HepG2 (cell line): ENCODE data around the gene ZNF414. TPM values are rescaled to one million over a fixed set of nuclear protein-coding genes. Genes with fewer than 3 reads are reported as not detected.
A peak's percentile ranks its signal among the peaks of the same experiment; 100 is the strongest.

ENCODE experiments used
- CHD2 ChIP-seq: IDR thresholded peaks from 2 replicates; pipeline ENCODE4 v1.6.1; 2011; ENCODE audit warnings: low read depth, low read length, improper control_type of control experiment
- CREBL2 ChIP-seq: sonication (generic); formaldehyde crosslinking; IDR thresholded peaks from 2 replicates; pipeline ENCODE4 v1.8.1; 2023; ENCODE audit warnings: missing genetic modification reagents, mild to moderate bottlenecking, borderline replicate concordance
- GATAD2A ChIP-seq: IDR thresholded peaks from 2 replicates; pipeline ENCODE4 v1.6.1; 2016
- MLXIP ChIP-seq: sonication (generic); formaldehyde crosslinking; IDR thresholded peaks from 2 replicates; pipeline ENCODE4 v1.9.0; 2021; ENCODE audit warnings: missing genetic modification reagents, borderline replicate concordance
- PRDM10 ChIP-seq: sonication (generic); formaldehyde crosslinking; IDR thresholded peaks from 2 replicates; pipeline ENCODE4 v1.4.0; 2020; ENCODE audit warnings: low read depth, missing genetic modification reagents
- TARDBP ChIP-seq: sonication (generic); formaldehyde crosslinking; IDR thresholded peaks from 2 replicates; pipeline ENCODE4 v1.8.0; 2022; ENCODE audit warnings: mild to moderate bottlenecking, missing genetic modification reagents
- ZNF274 ChIP-seq: sonication (generic); formaldehyde crosslinking; IDR thresholded peaks from 2 replicates; pipeline ENCODE4 v1.5.1; 2020; ENCODE audit warnings: mild to moderate bottlenecking, missing genetic modification reagents
- ZNF567 ChIP-seq: sonication (generic); formaldehyde crosslinking; IDR thresholded peaks from 2 replicates; pipeline ENCODE4 v1.8.1; 2023; ENCODE audit warnings: mild to moderate bottlenecking, missing genetic modification reagents, borderline replicate concordance
- ZNF644 ChIP-seq: IDR thresholded peaks from 2 replicates; pipeline ENCODE4 v1.6.1; 2016; ENCODE audit warnings: low read depth
- ZNF652 ChIP-seq: IDR thresholded peaks from 2 replicates; pipeline ENCODE4 v1.6.1; 2016; ENCODE audit warnings: low read depth, borderline replicate concordance
- ZNF788 ChIP-seq: sonication (generic); formaldehyde crosslinking; IDR thresholded peaks from 2 replicates; pipeline ENCODE4 v1.5.0; 2020; ENCODE audit warnings: mild to moderate bottlenecking, missing genetic modification reagents, borderline replicate concordance
- polyA plus RNA-seq, 8 experiments: library from polyadenylated mRNA; depleted of rRNA in 3 of 8; stranded (reverse) in 7 of 8; unstranded in 1 of 8; fragments of >200 nt; fragmentation: Illumina TruSeq in 4 of 8; extraction: Trizol in 4 of 8; gene quantifications; 2 replicates each; pipeline versions ENCODE4 v1.2.1 to v1.2.3, GENCODE V29; 2011 to 2016; ENCODE audit warnings: low read depth in 4 of 8, missing spikeins in 1 of 8, mixed read lengths in 1 of 8; ENCODE audit not compliant: insufficient read depth in 1 of 8
- total RNA-seq, 5 experiments: library from RNA; depleted of rRNA; stranded (reverse); fragments of >200 nt; fragmentation: Illumina TruSeq; extraction: Trizol; gene quantifications; 2 replicates each; pipeline ENCODE4 v1.2.3, GENCODE V29; 2016; ENCODE audit warnings: low read depth in 1 of 5
- TF ChIP-seq, protein P1 (sequence below): sonication (generic); formaldehyde crosslinking; IDR thresholded peaks from 2 replicates; pipeline ENCODE4 v1.4.0; 2020; ENCODE audit warnings: missing genetic modification reagents
- TF ChIP-seq, protein P2 (sequence below): sonication (generic); formaldehyde crosslinking; IDR thresholded peaks from 2 replicates; pipeline ENCODE4 v1.5.0; 2020; ENCODE audit warnings: missing genetic modification reagents, mild to moderate bottlenecking, borderline replicate concordance
- TF ChIP-seq, protein P3 (sequence below): sonication (generic); formaldehyde crosslinking; IDR thresholded peaks from 2 replicates; pipeline ENCODE4 v1.4.0; 2020; ENCODE audit warnings: missing genetic modification reagents
- TF ChIP-seq, protein P4 (sequence below): sonication (generic); IDR thresholded peaks from 2 replicates; pipeline ENCODE4 v1.6.1; 2016; ENCODE audit warnings: low read depth, borderline replicate concordance

ZNF414 gene
- total and polyA plus RNA-seq, 2 of the 13 experiments (the other 11 are each of a cell fraction or from before 2014, with no cell fraction given): 2.5 to 4.0 TPM

DNA sequence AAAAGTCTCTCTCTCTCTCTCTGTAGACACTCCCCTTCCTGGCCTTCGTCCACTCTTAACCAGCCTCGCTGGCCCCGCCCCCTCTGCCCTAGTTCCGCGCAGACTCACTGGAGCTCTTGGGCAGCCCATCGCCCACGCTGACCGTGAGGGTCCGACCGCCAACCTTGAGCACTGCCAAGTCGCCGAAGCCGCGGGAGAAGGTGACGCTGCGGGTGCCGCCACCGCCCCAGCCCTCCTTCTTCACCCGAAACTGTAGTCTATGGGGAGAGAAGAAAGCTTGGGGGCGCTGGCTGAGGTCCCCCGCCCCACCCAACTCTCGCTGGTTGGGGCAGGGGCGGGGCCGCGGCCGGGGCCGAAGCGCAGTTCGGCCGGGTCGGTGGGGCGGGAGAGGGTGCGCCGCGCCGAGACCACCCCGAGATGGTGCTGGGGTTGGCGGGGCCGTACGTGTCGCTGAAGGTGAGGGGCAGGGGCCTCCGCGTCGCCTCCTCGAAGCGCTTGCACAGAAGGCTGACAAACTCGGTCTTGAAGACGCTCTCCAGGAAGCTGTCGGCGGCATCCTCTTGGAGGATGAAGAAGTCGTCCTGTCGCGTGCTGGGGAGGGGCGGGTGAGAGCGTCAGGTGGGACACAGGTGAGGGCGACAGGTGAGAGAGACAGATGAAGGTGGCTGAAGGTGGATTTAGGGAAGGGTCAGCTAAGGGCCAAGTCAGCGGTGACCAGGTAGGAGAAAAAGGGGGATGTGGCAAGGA, 12.6 kb upstream of the ZNF414 start (continued):
- no peak for TF ChIP-seq PRDM10 (CRISPR knock-in tag)
- TF ChIP-seq ZNF644 (CRISPR knock-in tag): no peak
- TF ChIP-seq, protein P1, sequence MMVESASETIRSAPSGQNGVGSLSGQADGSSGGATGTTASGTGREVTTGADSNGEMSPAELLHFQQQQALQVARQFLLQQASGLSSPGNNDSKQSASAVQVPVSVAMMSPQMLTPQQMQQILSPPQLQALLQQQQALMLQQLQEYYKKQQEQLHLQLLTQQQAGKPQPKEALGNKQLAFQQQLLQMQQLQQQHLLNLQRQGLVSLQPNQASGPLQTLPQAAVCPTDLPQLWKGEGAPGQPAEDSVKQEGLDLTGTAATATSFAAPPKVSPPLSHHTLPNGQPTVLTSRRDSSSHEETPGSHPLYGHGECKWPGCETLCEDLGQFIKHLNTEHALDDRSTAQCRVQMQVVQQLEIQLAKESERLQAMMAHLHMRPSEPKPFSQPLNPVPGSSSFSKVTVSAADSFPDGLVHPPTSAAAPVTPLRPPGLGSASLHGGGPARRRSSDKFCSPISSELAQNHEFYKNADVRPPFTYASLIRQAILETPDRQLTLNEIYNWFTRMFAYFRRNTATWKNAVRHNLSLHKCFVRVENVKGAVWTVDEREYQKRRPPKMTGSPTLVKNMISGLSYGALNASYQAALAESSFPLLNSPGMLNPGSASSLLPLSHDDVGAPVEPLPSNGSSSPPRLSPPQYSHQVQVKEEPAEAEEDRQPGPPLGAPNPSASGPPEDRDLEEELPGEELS (CRISPR knock-in tag): no peak
- TF ChIP-seq CHD2: no peak
- TF ChIP-seq ZNF567 (CRISPR knock-in tag): no peak
- TF ChIP-seq GATAD2A (CRISPR knock-in tag): no peak
- TF ChIP-seq CREBL2 (CRISPR knock-in tag): no peak
- TF ChIP-seq, protein P2, sequence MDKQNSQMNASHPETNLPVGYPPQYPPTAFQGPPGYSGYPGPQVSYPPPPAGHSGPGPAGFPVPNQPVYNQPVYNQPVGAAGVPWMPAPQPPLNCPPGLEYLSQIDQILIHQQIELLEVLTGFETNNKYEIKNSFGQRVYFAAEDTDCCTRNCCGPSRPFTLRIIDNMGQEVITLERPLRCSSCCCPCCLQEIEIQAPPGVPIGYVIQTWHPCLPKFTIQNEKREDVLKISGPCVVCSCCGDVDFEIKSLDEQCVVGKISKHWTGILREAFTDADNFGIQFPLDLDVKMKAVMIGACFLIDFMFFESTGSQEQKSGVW (CRISPR knock-in tag): no peak
- TF ChIP-seq, protein P3, sequence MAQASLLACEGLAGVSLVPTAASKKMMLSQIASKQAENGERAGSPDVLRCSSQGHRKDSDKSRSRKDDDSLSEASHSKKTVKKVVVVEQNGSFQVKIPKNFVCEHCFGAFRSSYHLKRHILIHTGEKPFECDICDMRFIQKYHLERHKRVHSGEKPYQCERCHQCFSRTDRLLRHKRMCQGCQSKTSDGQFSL (CRISPR knock-in tag): no peak
- TF ChIP-seq ZNF788 (CRISPR knock-in tag): peak; percentile 56; the same call in 1 of the 2 replicates
- TF ChIP-seq, protein P4, sequence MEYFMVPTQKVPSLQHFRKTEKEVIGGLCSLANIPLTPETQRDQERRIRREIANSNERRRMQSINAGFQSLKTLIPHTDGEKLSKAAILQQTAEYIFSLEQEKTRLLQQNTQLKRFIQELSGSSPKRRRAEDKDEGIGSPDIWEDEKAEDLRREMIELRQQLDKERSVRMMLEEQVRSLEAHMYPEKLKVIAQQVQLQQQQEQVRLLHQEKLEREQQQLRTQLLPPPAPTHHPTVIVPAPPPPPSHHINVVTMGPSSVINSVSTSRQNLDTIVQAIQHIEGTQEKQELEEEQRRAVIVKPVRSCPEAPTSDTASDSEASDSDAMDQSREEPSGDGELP: no peak
- TF ChIP-seq TARDBP (CRISPR knock-in tag): no peak
- no peak for TF ChIP-seq MLXIP (CRISPR knock-in tag)
- TF ChIP-seq ZNF274 (CRISPR knock-in tag): 0 out of 2 replicates have a peak, but pooled peaks have one; percentile 74
- no peak for TF ChIP-seq ZNF652 (CRISPR knock-in tag)
